CD4-positive, alpha-beta memory T cell (primary cell): ENCODE measurements around the gene GNAI3. TPM values are rescaled to one million over a fixed set of nuclear protein-coding genes. Genes with fewer than 3 reads are reported as not detected.

Source experiments
- CTCF ChIA-PET: fragments of 350-600 bp; sonication (Branson Sonifier 250); formaldehyde crosslinking; loops from one replicate; lab custom pipeline; 2021; ENCODE audit warnings: inconsistent platforms; ENCODE audit not compliant: partially characterized antibody; lab: Charles Lee
- POLR2A ChIA-PET: fragments of 350-600 bp; sonication (Branson Sonifier 250); formaldehyde crosslinking; loops from one replicate; lab custom pipeline; 2021; ENCODE audit not compliant: partially characterized antibody; lab: Charles Lee
- DNase-seq, 5 donors: peaks; one replicate each; pipeline versions ENCODE4 v3.0.0 to v3.0.0-alpha.2; 2020 to 2022; ENCODE audit warnings: mixed read lengths in 1 of 5
- H3K27ac ChIP-seq: one replicate; pipeline ENCODE4 v1.7.0; 2013; ENCODE audit warnings: low read depth, low read length
- H3K27me3 ChIP-seq: 2 replicates; pipeline ENCODE4 v1.7.0; 2013; ENCODE audit warnings: mild to moderate bottlenecking, low read length, moderate library complexity; ENCODE audit not compliant: insufficient read depth
- H3K36me3 ChIP-seq: 2 replicates; pipeline ENCODE4 v1.7.0; 2013; ENCODE audit warnings: mild to moderate bottlenecking, low read length, moderate library complexity; ENCODE audit not compliant: insufficient read depth
- H3K4me1 ChIP-seq: 2 replicates; pipeline ENCODE4 v1.7.0; 2013; ENCODE audit warnings: mild to moderate bottlenecking, low read length, moderate library complexity; ENCODE audit not compliant: insufficient read depth
- H3K4me3 ChIP-seq, 2 donors: one replicate each; pipeline ENCODE4 v1.7.0; 2013; ENCODE audit warnings: low read length in 2 of 2, mild to moderate bottlenecking in 1 of 2
- H3K9me3 ChIP-seq, 2 donors: one replicate each; pipeline ENCODE4 v1.7.0; 2013; ENCODE audit warnings: low read length in 2 of 2, control low read depth in 1 of 2; ENCODE audit not compliant: control insufficient read depth in 1 of 2
- H3K27ac Mint-ChIP-seq, 7 donors: one replicate each; pipeline ENCODE4 v1.8.0; 2020 to 2021; ENCODE audit warnings: mixed read lengths in 7 of 7, mild to moderate bottlenecking in 6 of 7, inconsistent platforms in 3 of 7, moderate library complexity in 3 of 7
- H3K27me3 Mint-ChIP-seq, 2 donors: one replicate each; pipeline ENCODE4 v1.8.0; 2020 to 2021; ENCODE audit warnings: mixed read lengths in 2 of 2
- H3K36me3 Mint-ChIP-seq, 2 donors: one replicate each; pipeline ENCODE4 v1.8.0; 2020 to 2021; ENCODE audit warnings: mixed read lengths in 2 of 2, inconsistent platforms in 1 of 2, mild to moderate bottlenecking in 1 of 2
- H3K4me1 Mint-ChIP-seq, 4 donors: one replicate each; pipeline ENCODE4 v1.8.0; 2020 to 2021; ENCODE audit warnings: mixed read lengths in 4 of 4, mild to moderate bottlenecking in 1 of 4
- H3K4me3 Mint-ChIP-seq, 8 donors: one replicate each; pipeline ENCODE4 v1.8.0; 2020 to 2021; ENCODE audit warnings: mixed read lengths in 8 of 8, mild to moderate bottlenecking in 7 of 8, moderate library complexity in 6 of 8, inconsistent platforms in 3 of 8
- H3K9me3 Mint-ChIP-seq, 8 donors: one replicate each; pipeline ENCODE4 v1.8.0; 2020 to 2021; ENCODE audit warnings: mixed read lengths in 8 of 8, mild to moderate bottlenecking in 5 of 8, inconsistent platforms in 3 of 8, moderate library complexity in 1 of 8
- intact Hi-C: fragments of 100-400 bp; cut with micrococcal nuclease; formaldehyde crosslinking; loops from one replicate; pipeline ENCODE4 v1.15.1; 2023
- polyA plus RNA-seq, 2 donors: library from polyadenylated mRNA; unstranded; fragments of 300-500 nt; fragmentation: Illumina TruSeq; gene quantifications; one replicate each; pipeline ENCODE4 v1.2.3, GENCODE V29; 2021
- total RNA-seq, 2 experiments: library from RNA; stranded (reverse); gene quantifications; one replicate each; pipeline ENCODE4 v1.2.3, GENCODE V29; 2021

Gene GNAI3
- total and polyA plus RNA-seq, 4 experiments from 2014 or later, result 7.7 to 11.6 (median 8.9) TPM

GRCh38 chr1:109509176-109510134 is 39.0 kb upstream of the GNAI3 start, which contains the start of gene AMIGO1:
Gene AMIGO1, minus strand, starts transcription at chr1:109509727. Its CDS starts 815 bp downstream, at chr1:109508912.
- Histone ChIP-seq H3K27ac (peak within 1 kb of the TSS; percentile 54), H3K4me3 (peak within 1 kb of the TSS; percentile 55 to 82), H3K27me3 (no peaks in the 10 kb centered on the region), H3K4me1 (peaks cover 59% of the 10 kb centered on the region), H3K36me3 (no peaks in the 10 kb centered on the region), H3K9me3 (no peaks in the 10 kb centered on the region)
- no peaks in the 10 kb centered on the region for H3K27me3 Mint-ChIP-seq
- H3K27ac Mint-ChIP-seq, result peak within 1 kb of the TSS; percentile 85 to 97 (median 95)
- intact Hi-C loops, result loop anchor here (1.0 kb wide), 2 partner anchors 7 to 15 kb away; partner anchors contain the start of gene CYB561D1
- ChIA-PET CTCF (interaction anchor here (2.0 to 37.2 kb wide), 3 partner anchors 10 to 22 kb away, joined by 8 to 1669 read pairs (median 594); partner anchors contain the start of genes ATXN7L2, CYB561D1 and GPR61), POLR2A (interaction anchor here (0.9 to 23.6 kb wide), 9 partner anchors 9 to 84 kb away, joined by 3 to 438 read pairs (median 5); partner anchors contain the start of genes ATXN7L2, CYB561D1, GNAI3 and PSMA5)
- peaks cover 0 to 4% (median under 1%) of the 10 kb centered on the region in 8 donors for H3K9me3 Mint-ChIP-seq
- H3K4me3 Mint-ChIP-seq, result peak within 1 kb of the TSS; percentile 92 to 95 (median 94)
- peaks cover 18 to 20% of the 10 kb centered on the region in 2 donors for H3K36me3 Mint-ChIP-seq
- peaks cover 48 to 73% (median 60%) of the 10 kb centered on the region in 4 donors for H3K4me1 Mint-ChIP-seq
- peak; percentile 65 to 73 (median 68) for DNase-seq

GRCh38 chr1:109513110-109513710 is 35.2 kb upstream of the GNAI3 start:
- Mint-ChIP-seq H3K9me3 (peaks cover 0 to 2% (median 0%) of the 10 kb centered on the region in 8 donors), H3K36me3 (peaks cover 5 to 8% of the 10 kb centered on the region in 2 donors), H3K4me1 (peaks cover 21 to 35% (median 28%) of the 10 kb centered on the region in 4 donors), H3K27ac (no peak overlapping the region), H3K4me3 (no peak overlapping the region), H3K27me3 (no peaks in the 10 kb centered on the region)
- Histone ChIP-seq H3K9me3 (no peaks in the 10 kb centered on the region), H3K36me3 (no peaks in the 10 kb centered on the region), H3K4me1 (peaks cover 22% of the 10 kb centered on the region), H3K27ac (no peak overlapping the region), H3K27me3 (no peaks in the 10 kb centered on the region), H3K4me3 (no peak overlapping the region)
- CTCF ChIA-PET, result interaction anchor here (1.5 to 37.2 kb wide), 3 partner anchors 19 to 127 kb away, joined by 3 to 1669 read pairs (median 594); partner anchors contain the start of genes ATXN7L2, CYB561D1 and GPR61
- intact Hi-C loops, result no loop called here
- POLR2A ChIA-PET, result interaction anchor here (2.1 to 16.4 kb wide), 2 partner anchors 16 to 19 kb away, joined by 5 to 292 read pairs; partner anchors contain the start of gene CYB561D1
- no peak for DNase-seq

- H3K9me3 ChIP-seq, result no peaks in the 10 kb centered on the region
- no peak overlapping the region for H3K4me3 ChIP-seq
- Mint-ChIP-seq H3K9me3 (peaks cover 0 to 2% (median 0%) of the 10 kb centered on the region in 8 donors), H3K4me1 (peaks cover 12 to 22% (median 18%) of the 10 kb centered on the region in 4 donors), H3K27me3 (no peaks in the 10 kb centered on the region), H3K4me3 (no peak overlapping the region), H3K27ac (peak overlapping the region in 1 of 7 donors; percentile 24), H3K36me3 (peaks cover 3 to 4% of the 10 kb centered on the region in 2 donors)
- no peak for DNase-seq
- ChIA-PET CTCF (interaction anchor here (24.9 to 37.2 kb wide), 2 partner anchors 17 to 21 kb away, joined by 594 to 1669 read pairs; partner anchors contain the start of genes ATXN7L2, CYB561D1 and GPR61), POLR2A (interaction anchor here (2.0 to 16.4 kb wide), 2 partner anchors 18 to 30 kb away, joined by 7 to 292 read pairs; partner anchors contain the start of gene CYB561D1)
- no peaks in the 10 kb centered on the region for H3K36me3 ChIP-seq
- peaks cover 11% of the 10 kb centered on the region for H3K4me1 ChIP-seq
- no peak overlapping the region for H3K27ac ChIP-seq
- intact Hi-C loops, result no loop called here
- H3K27me3 ChIP-seq, result no peaks in the 10 kb centered on the region
Observed at GRCh38 chr1:109514846-109515245, 33.6 kb upstream of the GNAI3 start.

- ChIA-PET CTCF (interaction anchor here (1.6 to 37.2 kb wide), 3 partner anchors 15 to 239 kb away, joined by 6 to 1669 read pairs (median 594); partner anchors contain the start of genes ATXN7L2, CYB561D1 and GPR61), POLR2A (interaction anchor here (16.4 kb wide), 1 partner anchor 20 kb away, joined by 292 read pairs; the partner anchor contains the start of gene CYB561D1)
- H3K4me3 ChIP-seq, result no peak overlapping the region
- intact Hi-C loops, result no loop called here
- H3K27ac ChIP-seq, result no peak overlapping the region
- peak overlapping the region in 1 of 7 donors; percentile 14 for H3K27ac Mint-ChIP-seq
- no peak overlapping the region for H3K4me3 Mint-ChIP-seq
- H3K9me3 ChIP-seq, result no peaks in the 10 kb centered on the region
- H3K27me3 Mint-ChIP-seq, result no peaks in the 10 kb centered on the region
- no peaks in the 10 kb centered on the region for H3K4me1 ChIP-seq
- no peak for DNase-seq
- no peaks in the 10 kb centered on the region for H3K36me3 ChIP-seq
- H3K36me3 Mint-ChIP-seq, result peaks cover 0 to 3% of the 10 kb centered on the region in 2 donors
- H3K4me1 Mint-ChIP-seq, result peaks cover 0 to 7% (median under 1%) of the 10 kb centered on the region in 4 donors
- H3K27me3 ChIP-seq, result no peaks in the 10 kb centered on the region
- no peaks in the 10 kb centered on the region for H3K9me3 Mint-ChIP-seq
Observed at GRCh38 chr1:109516872-109517271, 31.5 kb upstream of the GNAI3 start.

- H3K27ac Mint-ChIP-seq, result no peak overlapping the region
- Histone ChIP-seq H3K9me3 (no peaks in the 10 kb centered on the region), H3K4me3 (no peak overlapping the region), H3K4me1 (no peaks in the 10 kb centered on the region), H3K27me3 (no peaks in the 10 kb centered on the region), H3K27ac (no peak overlapping the region), H3K36me3 (no peaks in the 10 kb centered on the region)
- CTCF ChIA-PET, result interaction anchor here (24.9 to 37.2 kb wide), 2 partner anchors 14 to 24 kb away, joined by 594 to 1669 read pairs; partner anchors contain the start of genes ATXN7L2, CYB561D1 and GPR61
- peaks cover 0 to 2% of the 10 kb centered on the region in 2 donors for H3K27me3 Mint-ChIP-seq
- H3K36me3 Mint-ChIP-seq, result peaks cover 0 to 3% of the 10 kb centered on the region in 2 donors
- H3K4me1 Mint-ChIP-seq, result peaks cover 0 to 7% (median 0%) of the 10 kb centered on the region in 4 donors
- peaks cover 0 to 1% (median 0%) of the 10 kb centered on the region in 8 donors for H3K9me3 Mint-ChIP-seq
- intact Hi-C loops, result no loop called here
- POLR2A ChIA-PET, result interaction anchor here (16.4 kb wide), 1 partner anchor 20 kb away, joined by 292 read pairs; the partner anchor contains the start of gene CYB561D1
- no peak for DNase-seq
- no peak overlapping the region for H3K4me3 Mint-ChIP-seq
Observed at GRCh38 chr1:109517337-109517736, 31.1 kb upstream of the GNAI3 start.
